ENCODE measurements around the gene BGLAP. TPM values are rescaled to one million over a fixed set of nuclear protein-coding genes. Genes with fewer than 3 reads are reported as not detected.

BGLAP gene
- total and polyA plus RNA-seq, 4 donors: 1.5 to 5.6 (median 2.1) TPM

GRCh38 chr1:156266051-156266450, 24.1 kb downstream of the BGLAP start:
- H3K36me3 ChIP-seq (ENCODE audit: control insufficient read depth, insufficient read depth, low read length): peaks cover 91% of the 10 kb centered on the region

DNA sequence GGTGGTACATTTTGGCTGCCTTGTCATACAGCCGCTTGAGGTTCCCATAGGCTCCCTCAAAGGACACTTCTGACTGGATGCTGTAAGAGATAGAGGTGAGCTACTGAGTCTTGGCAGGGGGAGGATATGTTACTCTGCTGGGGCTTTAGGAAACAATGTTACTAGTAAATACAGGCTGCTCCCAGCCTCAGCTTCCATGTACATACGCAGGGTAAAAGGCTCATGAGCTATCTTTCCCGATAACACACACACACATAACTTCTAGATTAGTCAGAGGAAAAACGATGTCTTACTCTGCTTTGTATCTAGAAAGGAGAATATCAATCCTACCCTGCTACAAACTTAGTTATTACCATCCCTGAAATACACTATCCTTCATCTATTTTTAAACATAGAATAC, 26.4 kb downstream of the BGLAP start:
- H3K4me1 ChIP-seq (ENCODE audit: control insufficient read depth, insufficient read depth, low read length): no peaks in the 10 kb centered on the region
- WGBS (ENCODE audit: insufficient coverage): 100% methylated on average over 1 of the region's 4 CpGs
- no peaks in the 10 kb centered on the region for H3K27me3 ChIP-seq (ENCODE audit: control insufficient read depth, insufficient read depth, low read length)
- peaks cover 90% of the 10 kb centered on the region for H3K36me3 ChIP-seq (ENCODE audit: control insufficient read depth, insufficient read depth, low read length)
- no peak for DNase-seq (ENCODE audit: low read depth in 4 of 6, low spot score in 6 of 6)
- no peak overlapping the region for H3K4me3 ChIP-seq (ENCODE audit: low read depth, low read length)
- no peak overlapping the region for H3K27ac ChIP-seq (ENCODE audit: low read depth, low read length)
- H3K9me3 ChIP-seq (ENCODE audit: control insufficient read depth, insufficient read depth, low read length): no peaks in the 10 kb centered on the region

More at GRCh38 chr1:156266051-156266450, 24.1 kb downstream of the BGLAP start:
- Histone ChIP-seq H3K27ac (ENCODE audit: low read depth, low read length) (no peak overlapping the region), H3K4me1 (ENCODE audit: control insufficient read depth, insufficient read depth, low read length) (peaks cover 2% of the 10 kb centered on the region), H3K9me3 (ENCODE audit: control insufficient read depth, insufficient read depth, low read length) (no peaks in the 10 kb centered on the region), H3K4me3 (ENCODE audit: low read depth, low read length) (no peak overlapping the region), H3K27me3 (ENCODE audit: control insufficient read depth, insufficient read depth, low read length) (no peaks in the 10 kb centered on the region)
- 95% methylated on average over 8 of the region's 13 CpGs for WGBS (ENCODE audit: insufficient coverage)
- DNase-seq (ENCODE audit: low read depth in 4 of 6, low spot score in 6 of 6): no peak

DNA sequence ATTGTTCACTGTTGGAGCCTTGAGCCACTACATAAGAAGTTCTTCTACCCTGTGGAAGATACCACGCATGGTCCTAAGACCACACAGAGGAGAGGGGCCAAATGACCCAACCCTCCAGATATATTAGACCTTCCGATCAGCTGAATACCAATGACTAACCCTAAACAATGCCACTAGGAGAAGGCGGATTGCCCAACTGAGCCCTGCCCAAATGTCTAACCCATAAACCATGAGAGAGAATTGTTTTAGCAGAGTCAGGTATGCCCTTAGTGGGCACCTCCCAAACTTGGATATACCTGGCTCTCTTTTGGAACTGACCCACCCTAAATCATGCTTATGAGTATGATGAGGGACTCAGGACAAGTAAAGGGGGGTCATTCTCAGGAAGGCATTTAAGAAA, 28.3 kb downstream of the BGLAP start:
- H3K27ac ChIP-seq (ENCODE audit: low read depth, low read length): no peak overlapping the region
- H3K36me3 ChIP-seq (ENCODE audit: control insufficient read depth, insufficient read depth, low read length): peaks cover 93% of the 10 kb centered on the region
- H3K4me3 ChIP-seq (ENCODE audit: low read depth, low read length): no peak overlapping the region
- H3K9me3 ChIP-seq (ENCODE audit: control insufficient read depth, insufficient read depth, low read length): no peaks in the 10 kb centered on the region
- DNase-seq (ENCODE audit: low read depth in 4 of 6, low spot score in 6 of 6): no peak
- H3K27me3 ChIP-seq (ENCODE audit: control insufficient read depth, insufficient read depth, low read length): no peaks in the 10 kb centered on the region
- 60% methylated on average over 1 of the region's 3 CpGs for WGBS (ENCODE audit: insufficient coverage)
- H3K4me1 ChIP-seq (ENCODE audit: control insufficient read depth, insufficient read depth, low read length): no peaks in the 10 kb centered on the region

DNA sequence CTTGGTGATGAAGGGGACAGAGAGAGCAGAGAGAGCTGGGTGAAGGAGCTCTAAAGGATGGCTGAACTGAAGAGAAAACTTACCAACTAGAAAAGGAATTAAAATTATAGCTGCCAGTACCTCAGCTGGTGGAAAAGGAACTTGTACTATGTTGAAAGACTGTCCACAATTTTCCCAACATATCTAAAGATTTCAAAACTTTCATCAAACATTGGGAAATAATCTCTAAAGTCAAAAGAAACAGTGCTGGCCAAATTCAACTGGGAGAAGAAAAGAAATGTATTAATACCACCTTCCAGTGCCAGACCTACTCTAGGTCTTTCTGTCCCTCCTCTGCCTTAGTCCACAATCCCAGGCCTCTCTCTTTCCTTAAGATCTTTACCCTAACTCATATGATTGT, 34.5 kb downstream of the BGLAP start:
- no peaks in the 10 kb centered on the region for H3K27me3 ChIP-seq (ENCODE audit: control insufficient read depth, insufficient read depth, low read length)
- no peak overlapping the region for H3K27ac ChIP-seq (ENCODE audit: low read depth, low read length)
- no peak for DNase-seq (ENCODE audit: low read depth in 4 of 6, low spot score in 6 of 6)
- H3K9me3 ChIP-seq (ENCODE audit: control insufficient read depth, insufficient read depth, low read length): no peaks in the 10 kb centered on the region
- peaks cover 69% of the 10 kb centered on the region for H3K36me3 ChIP-seq (ENCODE audit: control insufficient read depth, insufficient read depth, low read length)
- H3K4me3 ChIP-seq (ENCODE audit: low read depth, low read length): no peak overlapping the region
- peaks cover 5% of the 10 kb centered on the region for H3K4me1 ChIP-seq (ENCODE audit: control insufficient read depth, insufficient read depth, low read length)

DNA sequence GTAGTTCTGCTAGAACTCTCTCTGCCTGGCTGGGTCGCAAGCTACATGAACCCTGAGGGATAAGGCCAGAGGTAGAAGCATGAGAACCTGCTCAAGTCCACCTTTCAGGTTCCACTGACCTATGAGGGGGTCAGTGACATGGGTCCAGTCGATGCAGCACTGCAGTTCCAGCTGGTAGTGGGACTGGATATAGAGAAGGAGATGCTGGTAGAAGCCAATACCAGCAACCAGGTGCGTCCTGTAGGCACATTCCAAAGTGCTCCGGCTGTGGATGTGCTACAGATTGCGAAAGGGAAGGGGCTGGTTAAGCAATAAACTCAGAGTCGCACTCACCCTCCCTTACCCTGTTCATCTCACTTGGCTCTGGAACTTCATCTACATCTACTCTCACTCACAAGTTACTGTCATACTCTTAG, 35.0 kb downstream of the BGLAP start:
- WGBS (ENCODE audit: insufficient coverage): 89% methylated on average over 6 of the region's 6 CpGs
- no peak overlapping the region for H3K4me3 ChIP-seq (ENCODE audit: low read depth, low read length)
- H3K4me1 ChIP-seq (ENCODE audit: control insufficient read depth, insufficient read depth, low read length): peaks cover 10% of the 10 kb centered on the region
- no peak for DNase-seq (ENCODE audit: low read depth in 4 of 6, low spot score in 6 of 6)
- no peak overlapping the region for H3K27ac ChIP-seq (ENCODE audit: low read depth, low read length)
- H3K27me3 ChIP-seq (ENCODE audit: control insufficient read depth, insufficient read depth, low read length): no peaks in the 10 kb centered on the region
- peaks cover 64% of the 10 kb centered on the region for H3K36me3 ChIP-seq (ENCODE audit: control insufficient read depth, insufficient read depth, low read length)
- H3K9me3 ChIP-seq (ENCODE audit: control insufficient read depth, insufficient read depth, low read length): no peaks in the 10 kb centered on the region

DNA sequence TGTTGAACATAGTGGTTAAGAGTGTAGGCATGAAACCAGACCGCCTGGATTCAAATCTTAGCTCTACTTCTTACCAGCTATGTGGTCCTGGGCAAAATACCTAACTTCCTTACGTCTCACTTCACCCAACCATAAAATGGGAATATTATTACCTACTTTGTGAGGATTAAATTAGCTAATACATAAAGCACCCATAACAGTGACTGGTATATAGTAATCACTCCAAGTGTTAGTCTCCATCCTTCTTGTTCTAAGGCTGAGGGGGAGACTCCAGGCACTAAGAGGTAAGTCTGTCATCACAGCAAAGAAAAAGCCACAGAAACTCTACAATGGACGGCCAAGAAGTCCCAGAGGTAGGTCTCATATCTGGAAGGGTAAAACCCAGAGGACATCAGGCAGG, 37.9 kb downstream of the BGLAP start:
- Histone ChIP-seq H3K4me1 (ENCODE audit: control insufficient read depth, insufficient read depth, low read length) (peaks cover 14% of the 10 kb centered on the region), H3K27me3 (ENCODE audit: control insufficient read depth, insufficient read depth, low read length) (no peaks in the 10 kb centered on the region), H3K9me3 (ENCODE audit: control insufficient read depth, insufficient read depth, low read length) (no peaks in the 10 kb centered on the region), H3K36me3 (ENCODE audit: control insufficient read depth, insufficient read depth, low read length) (peaks cover 36% of the 10 kb centered on the region), H3K27ac (ENCODE audit: low read depth, low read length) (no peak overlapping the region), H3K4me3 (ENCODE audit: low read depth, low read length) (no peak overlapping the region)
- no peak for DNase-seq (ENCODE audit: low read depth in 4 of 6, low spot score in 6 of 6)
- WGBS (ENCODE audit: insufficient coverage): 100% methylated on average over 1 of the region's 3 CpGs

- no peaks in the 10 kb centered on the region for H3K27me3 ChIP-seq (ENCODE audit: control insufficient read depth, insufficient read depth, low read length)
- H3K27ac ChIP-seq (ENCODE audit: low read depth, low read length): no peak overlapping the region
- no peak for DNase-seq (ENCODE audit: low read depth in 4 of 6, low spot score in 6 of 6)
- H3K9me3 ChIP-seq (ENCODE audit: control insufficient read depth, insufficient read depth, low read length): no peaks in the 10 kb centered on the region
- peak overlapping the region; percentile 90 for H3K4me3 ChIP-seq (ENCODE audit: low read depth, low read length)
- H3K4me1 ChIP-seq (ENCODE audit: control insufficient read depth, insufficient read depth, low read length): peaks cover 14% of the 10 kb centered on the region
- peaks cover 35% of the 10 kb centered on the region for H3K36me3 ChIP-seq (ENCODE audit: control insufficient read depth, insufficient read depth, low read length)
- 35% methylated on average over 7 of the region's 8 CpGs for WGBS (ENCODE audit: insufficient coverage)
Measured at GRCh38 chr1:156281281-156281680, 39.3 kb downstream of the BGLAP start.

- 3% methylated on average over 18 of the region's 22 CpGs for WGBS (ENCODE audit: insufficient coverage)
- DNase-seq (ENCODE audit: low read depth in 4 of 6, low spot score in 6 of 6): no peak
- Histone ChIP-seq H3K27me3 (ENCODE audit: control insufficient read depth, insufficient read depth, low read length) (no peaks in the 10 kb centered on the region), H3K36me3 (ENCODE audit: control insufficient read depth, insufficient read depth, low read length) (peaks cover 31% of the 10 kb centered on the region), H3K4me3 (ENCODE audit: low read depth, low read length) (peak overlapping the region; percentile 90), H3K27ac (ENCODE audit: low read depth, low read length) (no peak overlapping the region), H3K4me1 (ENCODE audit: control insufficient read depth, insufficient read depth, low read length) (peaks cover 14% of the 10 kb centered on the region), H3K9me3 (ENCODE audit: control insufficient read depth, insufficient read depth, low read length) (no peaks in the 10 kb centered on the region)
Measured at GRCh38 chr1:156281693-156282478, 39.9 kb downstream of the BGLAP start.

- no peaks in the 10 kb centered on the region for H3K27me3 ChIP-seq (ENCODE audit: control insufficient read depth, insufficient read depth, low read length)
- H3K36me3 ChIP-seq (ENCODE audit: control insufficient read depth, insufficient read depth, low read length): peaks cover 23% of the 10 kb centered on the region
- peaks cover 14% of the 10 kb centered on the region for H3K4me1 ChIP-seq (ENCODE audit: control insufficient read depth, insufficient read depth, low read length)
- no peaks in the 10 kb centered on the region for H3K9me3 ChIP-seq (ENCODE audit: control insufficient read depth, insufficient read depth, low read length)
- DNase-seq (ENCODE audit: low read depth in 4 of 6, low spot score in 6 of 6): peak; percentile 95 to 100 (median 98)
- H3K4me3 ChIP-seq (ENCODE audit: low read depth, low read length): peak within 1 kb of the TSS; percentile 90
- H3K27ac ChIP-seq (ENCODE audit: low read depth, low read length): peak within 1 kb of the TSS; percentile 85
- WGBS (ENCODE audit: insufficient coverage): under 1% methylated on average over 40 of the region's 50 CpGs
Measured at GRCh38 chr1:156282479-156283222, 40.7 kb downstream of the BGLAP start, which contains the start of gene SMG5. SMG5 (minus strand) TSS chr1:156282825; CDS start chr1:156282680, 145 bp downstream.
